Neutrophil (primary cell): Measurements from ENCODE around the gene CDKL5.
"Not testable (repeated sequence)": the region's sequence is repeated elsewhere in the genome, so short reads cannot be mapped to it uniquely, and the experiment has no call there.

Source experiments
- H3K27ac ChIP-seq: fragments of 200-600 bp; sonication (generic); 2 replicates; pipeline ENCODE4 v1.5.1; 2016; ENCODE audit warnings: mild to moderate bottlenecking, moderate library complexity
- H3K27me3 ChIP-seq: fragments of 200-600 bp; sonication (generic); 2 replicates; pipeline ENCODE4 v1.6.0; 2016; ENCODE audit warnings: mild to moderate bottlenecking
- H3K36me3 ChIP-seq: fragments of 200-600 bp; sonication (generic); 2 replicates; pipeline ENCODE4 v1.5.1; 2017
- H3K4me1 ChIP-seq, 2 experiments: fragments of 200-600 bp in 1 of 2; sonication (generic) in 1 of 2; 1 replicate in 1 of 2; 2 replicates in 1 of 2; pipeline versions ENCODE4 v1.5.1 to v1.6.1; 2013 to 2016; ENCODE audit warnings: low read depth in 1 of 2, low read length in 1 of 2, mild to moderate bottlenecking in 1 of 2, moderate library complexity in 1 of 2; ENCODE audit not compliant: control insufficient read depth in 1 of 2, insufficient read depth in 1 of 2
- H3K4me3 ChIP-seq, 2 experiments: fragments of 200-600 bp in 1 of 2; sonication (generic) in 1 of 2; 1 replicate in 1 of 2; 2 replicates in 1 of 2; pipeline ENCODE4 v1.5.1; 2013 to 2016; ENCODE audit warnings: low read depth in 1 of 2, low read length in 1 of 2, mild to moderate bottlenecking in 1 of 2, moderate library complexity in 1 of 2
- H3K9me3 ChIP-seq: fragments of 200-600 bp; sonication (generic); 2 replicates; pipeline ENCODE4 v1.5.1; 2016
- TF ChIP-seq, protein P1 (sequence below): fragments of 200-600 bp; sonication (generic); IDR thresholded peaks from 2 replicates; pipeline ENCODE4 v1.5.1; 2016; ENCODE audit warnings: antibody characterized with exemption

The CDKL5 gene

DNA sequence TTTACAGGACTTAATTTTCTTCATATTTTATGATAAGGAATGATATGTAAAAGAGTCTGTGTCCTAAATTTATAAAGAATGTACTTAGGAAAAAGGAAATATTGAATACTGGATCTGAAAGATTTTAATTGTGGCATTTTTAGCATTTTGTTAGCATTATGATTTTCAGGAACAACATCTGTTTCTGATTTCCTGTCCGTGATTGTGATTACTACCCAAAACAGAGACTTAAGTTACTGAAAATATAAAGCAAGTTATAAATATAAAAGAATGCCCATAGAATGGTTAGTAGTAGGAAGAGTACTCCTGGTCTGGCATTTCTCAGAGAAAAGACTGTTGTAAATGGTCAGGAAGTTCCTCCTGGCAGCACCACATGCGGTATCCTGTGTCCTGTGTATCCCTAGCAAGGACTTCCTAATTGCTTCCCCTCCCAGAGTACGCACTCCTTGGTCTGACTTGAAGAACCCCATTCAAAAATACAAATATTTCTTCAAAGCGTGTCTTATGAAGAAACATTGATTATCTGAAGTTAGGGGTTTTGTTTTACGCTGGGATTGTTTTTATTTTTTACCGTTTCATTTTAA, 157.6 kb downstream of the CDKL5 start:
- no peaks in the 10 kb centered on the region for H3K27me3 ChIP-seq
- H3K4me3 ChIP-seq: no peak overlapping the region
- H3K27ac ChIP-seq: no peak overlapping the region
- peaks cover 20% of the 10 kb centered on the region for H3K36me3 ChIP-seq
- no peaks in the 10 kb centered on the region for H3K4me1 ChIP-seq
- TF ChIP-seq, protein P1, sequence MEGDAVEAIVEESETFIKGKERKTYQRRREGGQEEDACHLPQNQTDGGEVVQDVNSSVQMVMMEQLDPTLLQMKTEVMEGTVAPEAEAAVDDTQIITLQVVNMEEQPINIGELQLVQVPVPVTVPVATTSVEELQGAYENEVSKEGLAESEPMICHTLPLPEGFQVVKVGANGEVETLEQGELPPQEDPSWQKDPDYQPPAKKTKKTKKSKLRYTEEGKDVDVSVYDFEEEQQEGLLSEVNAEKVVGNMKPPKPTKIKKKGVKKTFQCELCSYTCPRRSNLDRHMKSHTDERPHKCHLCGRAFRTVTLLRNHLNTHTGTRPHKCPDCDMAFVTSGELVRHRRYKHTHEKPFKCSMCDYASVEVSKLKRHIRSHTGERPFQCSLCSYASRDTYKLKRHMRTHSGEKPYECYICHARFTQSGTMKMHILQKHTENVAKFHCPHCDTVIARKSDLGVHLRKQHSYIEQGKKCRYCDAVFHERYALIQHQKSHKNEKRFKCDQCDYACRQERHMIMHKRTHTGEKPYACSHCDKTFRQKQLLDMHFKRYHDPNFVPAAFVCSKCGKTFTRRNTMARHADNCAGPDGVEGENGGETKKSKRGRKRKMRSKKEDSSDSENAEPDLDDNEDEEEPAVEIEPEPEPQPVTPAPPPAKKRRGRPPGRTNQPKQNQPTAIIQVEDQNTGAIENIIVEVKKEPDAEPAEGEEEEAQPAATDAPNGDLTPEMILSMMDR: no peak
- no peaks in the 10 kb centered on the region for H3K9me3 ChIP-seq

DNA sequence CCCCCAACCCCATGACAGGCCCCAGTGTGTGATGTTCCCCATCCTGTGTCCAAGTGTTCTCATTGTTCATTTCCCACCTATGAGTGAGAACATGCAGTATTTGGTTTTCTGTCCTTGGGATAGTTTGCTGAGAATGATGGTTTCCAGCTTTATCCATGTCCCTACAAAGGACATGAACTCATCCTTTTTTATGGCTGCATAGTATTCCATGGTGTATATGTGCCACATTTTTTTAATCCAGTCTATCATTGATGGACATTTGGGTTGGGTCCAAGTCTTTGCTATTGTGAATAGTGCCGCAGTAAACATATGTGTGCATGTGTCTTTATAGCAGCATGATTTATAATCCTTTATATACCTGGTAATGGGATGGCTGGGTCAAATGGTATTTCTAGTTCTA, 163.9 kb downstream of the CDKL5 start:
- H3K27ac ChIP-seq, H3K4me1 ChIP-seq, H3K9me3 ChIP-seq, H3K4me3 ChIP-seq, H3K36me3 ChIP-seq, H3K27me3 ChIP-seq: not testable (repeated sequence)

DNA sequence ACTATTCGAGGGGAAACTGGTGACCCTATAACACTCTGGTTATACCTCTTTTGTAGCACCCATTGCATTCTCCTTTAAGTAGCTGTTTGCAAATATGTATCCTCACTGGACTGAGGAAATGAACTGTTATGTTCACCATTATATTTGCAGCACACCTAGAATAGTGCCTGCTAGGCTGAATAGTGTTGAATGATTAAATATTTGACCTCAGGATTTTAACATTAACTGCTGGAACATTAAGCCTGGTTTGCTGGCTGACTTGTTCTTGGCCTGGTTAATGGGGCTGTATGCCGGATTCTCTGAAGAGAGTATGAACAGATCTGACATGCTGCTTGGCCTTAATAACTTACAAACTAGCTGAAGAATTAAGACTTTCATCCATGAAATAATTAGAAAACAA, 166.4 kb downstream of the CDKL5 start:
- TF ChIP-seq, protein P1: no peak
- no peaks in the 10 kb centered on the region for H3K4me1 ChIP-seq

DNA sequence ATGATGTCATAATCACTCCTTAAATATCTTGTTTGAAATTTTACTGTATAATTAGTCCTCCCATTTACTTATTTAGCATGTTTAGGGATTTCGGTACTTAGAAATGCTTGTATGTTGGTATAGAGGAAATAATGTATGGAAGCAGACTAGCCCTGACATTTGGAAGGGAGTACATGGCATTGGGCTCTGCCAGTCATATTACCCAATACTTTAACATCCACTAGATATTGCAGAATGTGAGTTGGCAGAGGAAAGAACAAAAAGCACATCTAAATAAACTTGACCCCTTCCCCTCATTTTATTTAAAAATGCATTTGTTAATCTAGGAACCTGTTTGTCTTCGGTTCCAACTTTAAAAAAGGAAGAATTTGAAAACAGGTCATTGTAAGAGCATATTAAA, 168.7 kb downstream of the CDKL5 start:
- Histone ChIP-seq H3K36me3 (peaks cover 11% of the 10 kb centered on the region), H3K27me3 (no peaks in the 10 kb centered on the region), H3K4me3 (no peak overlapping the region), H3K4me1 (no peaks in the 10 kb centered on the region), H3K27ac (no peak overlapping the region), H3K9me3 (no peaks in the 10 kb centered on the region)
- TF ChIP-seq, protein P1: no peak

More for the DNA sequence above, 166.4 kb downstream of the CDKL5 start:
- H3K9me3 ChIP-seq: no peaks in the 10 kb centered on the region
- H3K27me3 ChIP-seq: no peaks in the 10 kb centered on the region
- H3K4me3 ChIP-seq: no peak overlapping the region
- no peak overlapping the region for H3K27ac ChIP-seq
- peaks cover 3% of the 10 kb centered on the region for H3K36me3 ChIP-seq

DNA sequence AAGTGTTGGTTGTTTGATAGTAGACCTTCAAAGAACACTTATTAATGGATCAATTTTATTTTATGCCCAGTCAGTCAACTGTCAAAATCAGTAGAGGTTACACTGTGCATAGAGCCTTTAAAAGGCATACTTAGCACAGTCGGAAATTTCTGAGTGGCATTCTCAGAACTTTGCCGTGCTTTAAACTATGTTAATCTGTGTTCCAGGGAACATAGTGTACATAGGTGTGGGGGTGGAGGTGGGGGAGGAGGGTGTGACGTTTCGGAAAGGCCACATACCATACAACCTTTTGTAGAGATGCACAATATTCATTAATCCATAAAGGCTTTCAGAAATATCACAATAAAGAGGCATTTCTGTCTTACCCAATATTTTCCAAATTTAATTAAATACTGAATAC, 170.7 kb downstream of the CDKL5 start:
- TF ChIP-seq, protein P1: no peak
- no peaks in the 10 kb centered on the region for H3K9me3 ChIP-seq
- H3K36me3 ChIP-seq: peaks cover 19% of the 10 kb centered on the region
- H3K4me1 ChIP-seq: no peaks in the 10 kb centered on the region
- H3K4me3 ChIP-seq: no peak overlapping the region
- no peaks in the 10 kb centered on the region for H3K27me3 ChIP-seq
- H3K27ac ChIP-seq: no peak overlapping the region

DNA sequence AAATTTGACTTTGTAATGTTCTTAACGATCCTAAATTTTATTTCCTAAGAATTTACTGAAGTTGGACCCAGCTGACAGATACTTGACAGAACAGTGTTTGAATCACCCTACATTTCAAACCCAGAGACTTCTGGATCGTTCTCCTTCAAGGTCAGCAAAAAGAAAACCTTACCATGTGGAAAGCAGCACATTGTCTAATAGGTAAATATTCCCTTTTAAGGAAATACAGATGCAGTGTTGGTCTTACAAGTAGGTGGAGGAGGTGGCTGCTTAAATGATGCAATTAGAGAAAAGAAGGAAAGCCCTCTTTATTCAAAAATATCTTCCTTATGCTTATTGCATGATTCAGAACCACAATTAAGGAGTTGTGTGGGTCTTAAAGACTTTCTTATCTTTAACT, 173.0 kb downstream of the CDKL5 start:
- H3K4me3 ChIP-seq: no peak overlapping the region
- no peaks in the 10 kb centered on the region for H3K9me3 ChIP-seq
- no peak overlapping the region for H3K27ac ChIP-seq
- no peaks in the 10 kb centered on the region for H3K4me1 ChIP-seq
- TF ChIP-seq, protein P1: no peak
- no peaks in the 10 kb centered on the region for H3K27me3 ChIP-seq
- peaks cover 19% of the 10 kb centered on the region for H3K36me3 ChIP-seq
